A673 (cell line): Measurements from ENCODE around the gene PAGE2. TPM values are rescaled to one million over a fixed set of nuclear protein-coding genes. Genes with fewer than 3 reads are reported as not detected.
"Not testable (repeated sequence)": the region's sequence is repeated elsewhere in the genome, so short reads cannot be mapped to it uniquely, and the experiment has no call there.

Experiments
- Bru-seq: library from RNA; stranded (reverse); fragments of 400-500 nt; gene quantifications from one replicate; lab custom pipeline; 2021; lab: Mats Ljungman, UMichigan
- BruChase-seq, 2 experiments: library from RNA; stranded (reverse); fragments of 400-500 nt; gene quantifications; one replicate each; lab custom pipeline; 2021; lab: Mats Ljungman, UMichigan
- BruUV-seq: library from RNA; stranded (reverse); fragments of 400-500 nt; replicated peaks from 2 replicates; lab custom pipeline; 2021; lab: Mats Ljungman, UMichigan
- CTCF ChIA-PET: fragments of 300-600 bp; sonication (Branson Sonifier 250); formaldehyde crosslinking; loops from one replicate; lab custom pipeline; 2022; ENCODE audit warnings: antibody characterized with exemption; lab: Charles Lee
- POLR2A ChIA-PET: fragments of 300-600 bp; sonication (Branson Sonifier 250); formaldehyde crosslinking; loops from one replicate; lab custom pipeline; 2022; ENCODE audit warnings: antibody characterized with exemption; ENCODE audit not compliant: low non-redundant PET; lab: Charles Lee
- DNase-seq: peaks from one replicate; pipeline ENCODE4 v3.0.0-alpha.2; 2015; ENCODE audit warnings: low spot score
- H3K27ac ChIP-seq: fragments of 200-600 bp; sonication (generic); 2 replicates; pipeline ENCODE4 v1.5.1; 2016; ENCODE audit warnings: mixed run types, low read depth, mild to moderate bottlenecking, mixed read lengths, antibody characterized with exemption, low read length; ENCODE audit not compliant: poor library complexity, severe bottlenecking
- H3K27me3 ChIP-seq: fragments of 200-600 bp; sonication (generic); replicated peaks from 2 replicates; pipeline ENCODE4 v1.6.1; 2017; ENCODE audit warnings: mixed run types, low read depth, mild to moderate bottlenecking, mixed read lengths, antibody characterized with exemption, low read length; ENCODE audit not compliant: insufficient read depth, poor library complexity
- H3K36me3 ChIP-seq: fragments of 200-600 bp; sonication (generic); 2 replicates; pipeline ENCODE4 v1.6.1; 2016; ENCODE audit warnings: mixed run types, mild to moderate bottlenecking, mixed read lengths, antibody characterized with exemption, low read length; ENCODE audit not compliant: insufficient read depth, poor library complexity, severe bottlenecking
- H3K4me1 ChIP-seq: fragments of 200-600 bp; sonication (generic); 2 replicates; pipeline ENCODE4 v1.6.1; 2017; ENCODE audit warnings: mixed run types, mild to moderate bottlenecking, mixed read lengths, antibody characterized with exemption, low read length; ENCODE audit not compliant: insufficient read depth, poor library complexity, severe bottlenecking
- H3K4me3 ChIP-seq: fragments of 200-600 bp; sonication (generic); 2 replicates; pipeline ENCODE4 v1.5.1; 2016; ENCODE audit warnings: low read depth, mixed run types, mild to moderate bottlenecking, mixed read lengths, low read length; ENCODE audit not compliant: poor library complexity, severe bottlenecking
- H3K9me3 ChIP-seq: fragments of 200-600 bp; sonication (generic); 2 replicates; pipeline ENCODE4 v1.6.1; 2016; ENCODE audit warnings: mixed run types, low read depth, mild to moderate bottlenecking, mixed read lengths, antibody characterized with exemption, low read length; ENCODE audit not compliant: poor library complexity, severe bottlenecking
- EZH2 ChIP-seq: fragments of 200-600 bp; sonication (generic); IDR thresholded peaks from 2 replicates; pipeline ENCODE4 v1.6.1; 2017; ENCODE audit warnings: borderline replicate concordance, low read depth, mild to moderate bottlenecking, mixed read lengths, antibody characterized with exemption, low read length; ENCODE audit not compliant: poor library complexity, severe bottlenecking
- intact Hi-C: fragments of 100-400 bp; cut with micrococcal nuclease; formaldehyde crosslinking; loops from one replicate; pipeline ENCODE4 v1.10.0; 2022; ENCODE audit not compliant: unreplicated experiment
- long read RNA-seq: library from polyadenylated mRNA; stranded (forward); transcript quantifications from one replicate; pipeline ENCODE4 v2.0.0, GENCODE V29; 2022
- total RNA-seq: library from RNA; stranded (reverse); gene quantifications from 2 replicates; pipeline ENCODE4 v1.2.3, GENCODE V29; 2021
- TF ChIP-seq, protein P1 (sequence below): fragments of 300-800, 200-600 bp; sonication (generic); conservative IDR thresholded peaks from 2 replicates; pipeline ENCODE4 v1.5.1; 2017; ENCODE audit warnings: low read depth, mild to moderate bottlenecking, antibody characterized with exemption, low read length, moderate library complexity, mixed read lengths

PAGE2 gene, protein sequence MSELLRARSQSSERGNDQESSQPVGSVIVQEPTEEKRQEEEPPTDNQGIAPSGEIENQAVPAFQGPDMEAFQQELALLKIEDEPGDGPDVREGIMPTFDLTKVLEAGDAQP
- total RNA-seq, result not detected in 2 replicates
- Bru-seq, nascent RNA, result not detected
- not detected for BruChase-seq, experiment 1, labeled RNA remaining after a 2-hour chase
- not detected for BruChase-seq, experiment 2, labeled RNA remaining after a 6-hour chase
- long read RNA-seq, result 0 reads

DNA sequence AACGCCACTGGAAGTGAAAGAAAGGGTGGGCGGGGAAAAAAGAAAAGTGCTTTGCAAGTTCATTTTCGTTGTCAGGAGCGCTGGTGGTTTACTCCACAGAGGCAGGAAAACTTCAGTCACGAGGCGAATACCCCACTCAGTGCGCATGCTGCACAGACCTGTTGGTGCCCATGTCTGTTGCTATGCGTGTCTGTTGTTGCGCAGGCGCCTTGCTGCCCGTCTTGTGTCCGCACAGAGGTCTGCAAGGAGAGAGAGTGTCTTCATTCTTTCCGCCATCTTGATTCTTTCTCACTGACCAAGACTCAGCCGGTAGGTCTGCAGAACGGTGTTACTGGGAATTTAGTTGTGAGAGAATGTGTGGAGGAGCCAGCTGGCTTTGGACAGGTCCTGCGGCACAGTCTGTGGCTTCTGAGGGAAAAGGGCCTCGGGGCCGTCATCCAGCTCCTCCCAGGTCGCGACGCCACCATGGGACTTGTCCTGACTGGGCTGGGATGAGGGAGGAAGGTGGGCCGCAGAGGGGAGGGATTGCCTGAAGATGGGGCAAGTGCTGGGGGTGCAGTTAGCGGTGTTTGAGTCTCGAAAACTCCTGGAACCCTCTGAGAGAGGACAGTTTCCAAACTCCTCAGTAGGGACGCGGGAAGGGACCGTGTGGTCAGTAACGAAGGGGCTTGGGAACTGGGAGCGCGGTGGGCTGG, at the start of gene PAGE2:
PAGE2 (plus strand) TSS at position 224 of the 695 bp plus-strand sequence. CDS start 1,003 bp downstream, outside the sequence.
- Histone ChIP-seq H3K27me3 (no peaks in the 10 kb centered on the region), H3K4me1 (no peaks in the 10 kb centered on the region), H3K9me3 (no peaks in the 10 kb centered on the region), H3K27ac (no peak within 1 kb of the TSS), H3K36me3 (no peaks in the 10 kb centered on the region), H3K4me3 (no peak within 1 kb of the TSS)
- DNase-seq, result no peak
- no TSS peak for BruUV-seq
- TF ChIP-seq, protein P1, sequence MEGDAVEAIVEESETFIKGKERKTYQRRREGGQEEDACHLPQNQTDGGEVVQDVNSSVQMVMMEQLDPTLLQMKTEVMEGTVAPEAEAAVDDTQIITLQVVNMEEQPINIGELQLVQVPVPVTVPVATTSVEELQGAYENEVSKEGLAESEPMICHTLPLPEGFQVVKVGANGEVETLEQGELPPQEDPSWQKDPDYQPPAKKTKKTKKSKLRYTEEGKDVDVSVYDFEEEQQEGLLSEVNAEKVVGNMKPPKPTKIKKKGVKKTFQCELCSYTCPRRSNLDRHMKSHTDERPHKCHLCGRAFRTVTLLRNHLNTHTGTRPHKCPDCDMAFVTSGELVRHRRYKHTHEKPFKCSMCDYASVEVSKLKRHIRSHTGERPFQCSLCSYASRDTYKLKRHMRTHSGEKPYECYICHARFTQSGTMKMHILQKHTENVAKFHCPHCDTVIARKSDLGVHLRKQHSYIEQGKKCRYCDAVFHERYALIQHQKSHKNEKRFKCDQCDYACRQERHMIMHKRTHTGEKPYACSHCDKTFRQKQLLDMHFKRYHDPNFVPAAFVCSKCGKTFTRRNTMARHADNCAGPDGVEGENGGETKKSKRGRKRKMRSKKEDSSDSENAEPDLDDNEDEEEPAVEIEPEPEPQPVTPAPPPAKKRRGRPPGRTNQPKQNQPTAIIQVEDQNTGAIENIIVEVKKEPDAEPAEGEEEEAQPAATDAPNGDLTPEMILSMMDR, result no peak
- intact Hi-C loops, result no loop called here
- POLR2A ChIA-PET, result no interaction called here
- CTCF ChIA-PET, result no interaction called here

DNA sequence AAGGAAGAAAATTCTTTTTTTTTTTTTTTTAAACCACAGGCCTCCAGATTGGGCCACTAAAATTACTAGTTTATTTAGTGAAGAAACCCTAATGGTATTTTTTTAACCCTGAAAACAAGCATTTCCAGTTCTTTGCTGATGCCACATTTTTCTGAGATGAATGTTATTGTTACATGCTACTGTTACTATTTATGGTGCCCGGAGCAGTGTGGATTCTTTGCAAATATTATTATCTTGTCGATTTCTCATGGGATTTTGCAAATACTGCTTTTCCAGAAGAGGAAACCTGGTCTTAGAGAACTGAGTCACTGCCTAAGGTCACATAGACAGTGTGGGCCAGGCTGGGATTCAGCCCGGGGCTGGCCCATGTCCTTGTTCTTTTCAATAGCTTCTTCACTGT, 49.3 kb upstream of the PAGE2 start:
- POLR2A ChIA-PET, result no interaction called here
- intact Hi-C loops, result no loop called here
- no peak overlapping the region for H3K4me3 ChIP-seq
- no peaks in the 10 kb centered on the region for H3K27me3 ChIP-seq
- no peak overlapping the region for H3K27ac ChIP-seq
- no peaks in the 10 kb centered on the region for H3K36me3 ChIP-seq
- CTCF ChIA-PET, result no interaction called here
- BruUV-seq, result no TSS peak
- DNase-seq, result no peak
- no peaks in the 10 kb centered on the region for H3K4me1 ChIP-seq
- no peak for TF ChIP-seq EZH2
- TF ChIP-seq, protein P1, result no peak
- no peaks in the 10 kb centered on the region for H3K9me3 ChIP-seq

DNA sequence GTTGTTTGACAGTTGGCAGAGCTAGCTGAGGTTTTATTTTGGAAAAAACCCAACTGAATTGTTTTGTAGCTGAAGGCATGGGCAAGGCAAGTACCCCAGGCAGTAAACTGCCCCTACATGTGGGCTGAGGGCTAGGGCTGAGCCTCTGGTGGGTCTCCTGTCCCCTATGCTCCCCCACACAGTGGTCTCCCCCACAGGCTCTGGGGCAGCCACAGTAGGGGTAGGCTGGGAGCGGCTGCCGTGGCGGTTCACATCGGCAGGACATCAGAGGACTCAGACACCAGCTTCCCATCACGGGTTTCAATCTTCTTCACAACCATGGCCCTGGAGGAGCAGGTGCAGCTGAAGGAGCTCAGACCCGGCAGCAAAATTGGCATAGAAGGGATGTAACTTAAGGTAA, 47.3 kb upstream of the PAGE2 start:
- Histone ChIP-seq H3K27ac (no peak overlapping the region), H3K27me3 (no peaks in the 10 kb centered on the region), H3K9me3 (no peaks in the 10 kb centered on the region), H3K36me3 (no peaks in the 10 kb centered on the region), H3K4me3 (no peak overlapping the region), H3K4me1 (no peaks in the 10 kb centered on the region)
- ChIA-PET POLR2A (no interaction called here), CTCF (no interaction called here)
- DNase-seq, result no peak
- intact Hi-C loops, result no loop called here
- BruUV-seq, result no TSS peak
- no peak for TF ChIP-seq EZH2
- TF ChIP-seq, protein P1, result no peak

DNA sequence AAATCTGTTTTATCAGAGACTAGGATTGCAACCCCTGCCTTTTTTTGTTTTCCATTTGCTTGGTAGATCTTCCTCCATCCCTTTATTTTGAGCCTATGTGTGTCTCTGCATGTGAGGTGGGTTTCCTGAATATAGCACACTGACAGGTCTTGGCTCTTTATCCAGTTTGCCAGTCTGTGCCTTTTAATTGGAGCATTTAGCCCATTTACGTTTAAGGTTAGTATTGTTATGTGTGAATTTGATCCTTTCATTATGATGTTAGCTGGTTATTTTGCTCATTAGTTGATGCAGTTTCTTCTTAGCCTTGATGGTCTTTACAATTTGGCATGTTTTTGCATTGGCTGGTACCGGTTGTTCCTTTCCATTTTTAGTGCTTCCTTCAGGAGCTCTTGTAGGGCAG, 38.2 kb upstream of the PAGE2 start:
- DNase-seq, H3K4me3 ChIP-seq, H3K4me1 ChIP-seq, H3K9me3 ChIP-seq, POLR2A ChIA-PET, CTCF ChIA-PET, H3K36me3 ChIP-seq, H3K27ac ChIP-seq, H3K27me3 ChIP-seq, BruUV-seq: not testable (repeated sequence)
- intact Hi-C loops, result loop anchor here (10.0 kb wide), 1 partner anchor 1736 kb away; no protein-coding TSS in a partner anchor
